HL-60 (cell line): Measurements from ENCODE around the gene FIBP.
"Not testable (repeated sequence)": the region's sequence is repeated elsewhere in the genome, so short reads cannot be mapped to it uniquely, and the experiment has no call there.

Experiments used
- DNase-seq, 2 experiments: peaks; one replicate each; pipeline ENCODE4 v3.0.0-alpha.2; 2010 to 2020; ENCODE audit warnings: low read depth in 1 of 2, low spot score in 1 of 2
- H3K27ac ChIP-seq: fragments of 250-450 bp; sonication (Bioruptor Pico); replicated peaks from 2 replicates; pipeline ENCODE4 v1.5.1; 2020; ENCODE audit warnings: mild to moderate bottlenecking, moderate library complexity
- H3K27me3 ChIP-seq: fragments of 250-450 bp; sonication (Bioruptor Pico); 2 replicates; pipeline ENCODE4 v1.5.1; 2021; ENCODE audit warnings: mild to moderate bottlenecking, moderate library complexity; ENCODE audit not compliant: insufficient read depth, poor library complexity, severe bottlenecking
- H3K4me3 ChIP-seq: replicated peaks from 2 replicates; pipeline ENCODE4 v1.5.1; 2011; ENCODE audit warnings: mild to moderate bottlenecking, control low read depth, low read length; ENCODE audit not compliant: insufficient read depth
- CTCF ChIP-seq: IDR thresholded peaks from one replicate; pipeline ENCODE4 v1.5.1; 2011; ENCODE audit warnings: low read length, control low read depth, inconsistent platforms; ENCODE audit not compliant: insufficient read depth
- GABPA ChIP-seq: IDR thresholded peaks from 2 replicates; pipeline ENCODE4 v1.6.1; 2012; ENCODE audit warnings: low read depth
- POLR2AphosphoS5 ChIP-seq: IDR thresholded peaks from 2 replicates; pipeline ENCODE4 v1.6.1; 2012; ENCODE audit warnings: low read depth
- SPI1 ChIP-seq: IDR thresholded peaks from 2 replicates; pipeline ENCODE4 v1.6.1; 2012; ENCODE audit warnings: low read depth, mild to moderate bottlenecking, borderline replicate concordance
- TF ChIP-seq, protein P1 (sequence below): IDR thresholded peaks from 2 replicates; pipeline ENCODE4 v1.6.1; 2012; ENCODE audit warnings: low read depth; ENCODE audit not compliant: insufficient replicate concordance

Gene FIBP

GRCh38 chr11:65894034-65894591 is 5.8 kb upstream of the FIBP start:
- H3K27ac ChIP-seq = peak overlapping the region; percentile 70
- no peaks in the 10 kb centered on the region for H3K27me3 ChIP-seq
- peak overlapping the region; percentile 30 for H3K4me3 ChIP-seq
- TF ChIP-seq POLR2AphosphoS5 = peak; percentile 58; the same call in 1 of the 2 replicates
- no peak for TF ChIP-seq CTCF
- TF ChIP-seq GABPA = peak; percentile 85
- TF ChIP-seq SPI1 = peak; percentile 68; the same call in 1 of the 2 replicates
- TF ChIP-seq, protein P1, sequence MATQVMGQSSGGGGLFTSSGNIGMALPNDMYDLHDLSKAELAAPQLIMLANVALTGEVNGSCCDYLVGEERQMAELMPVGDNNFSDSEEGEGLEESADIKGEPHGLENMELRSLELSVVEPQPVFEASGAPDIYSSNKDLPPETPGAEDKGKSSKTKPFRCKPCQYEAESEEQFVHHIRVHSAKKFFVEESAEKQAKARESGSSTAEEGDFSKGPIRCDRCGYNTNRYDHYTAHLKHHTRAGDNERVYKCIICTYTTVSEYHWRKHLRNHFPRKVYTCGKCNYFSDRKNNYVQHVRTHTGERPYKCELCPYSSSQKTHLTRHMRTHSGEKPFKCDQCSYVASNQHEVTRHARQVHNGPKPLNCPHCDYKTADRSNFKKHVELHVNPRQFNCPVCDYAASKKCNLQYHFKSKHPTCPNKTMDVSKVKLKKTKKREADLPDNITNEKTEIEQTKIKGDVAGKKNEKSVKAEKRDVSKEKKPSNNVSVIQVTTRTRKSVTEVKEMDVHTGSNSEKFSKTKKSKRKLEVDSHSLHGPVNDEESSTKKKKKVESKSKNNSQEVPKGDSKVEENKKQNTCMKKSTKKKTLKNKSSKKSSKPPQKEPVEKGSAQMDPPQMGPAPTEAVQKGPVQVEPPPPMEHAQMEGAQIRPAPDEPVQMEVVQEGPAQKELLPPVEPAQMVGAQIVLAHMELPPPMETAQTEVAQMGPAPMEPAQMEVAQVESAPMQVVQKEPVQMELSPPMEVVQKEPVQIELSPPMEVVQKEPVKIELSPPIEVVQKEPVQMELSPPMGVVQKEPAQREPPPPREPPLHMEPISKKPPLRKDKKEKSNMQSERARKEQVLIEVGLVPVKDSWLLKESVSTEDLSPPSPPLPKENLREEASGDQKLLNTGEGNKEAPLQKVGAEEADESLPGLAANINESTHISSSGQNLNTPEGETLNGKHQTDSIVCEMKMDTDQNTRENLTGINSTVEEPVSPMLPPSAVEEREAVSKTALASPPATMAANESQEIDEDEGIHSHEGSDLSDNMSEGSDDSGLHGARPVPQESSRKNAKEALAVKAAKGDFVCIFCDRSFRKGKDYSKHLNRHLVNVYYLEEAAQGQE = no peak
- DNase-seq = peak in 1 of 2 experiments; percentile 69

- Histone ChIP-seq H3K27ac (no peak overlapping the region), H3K27me3 (no peaks in the 10 kb centered on the region), H3K4me3 (peak overlapping the region; percentile 83)
- no peak for DNase-seq
- TF ChIP-seq, protein P1 = no peak
- TF ChIP-seq CTCF = no peak
- no peak for TF ChIP-seq SPI1
- TF ChIP-seq POLR2AphosphoS5 = peak; percentile 57; the same call in 1 of the 2 replicates
These were observed 4.5 kb upstream of the FIBP start for GRCh38 chr11:65892661-65893317.

- Histone ChIP-seq H3K27ac (peak overlapping the region; percentile 76), H3K4me3 (peak overlapping the region; percentile 83)
- not testable (repeated sequence) for H3K27me3 ChIP-seq, DNase-seq
These were observed 3.9 kb upstream of the FIBP start for GRCh38 chr11:65892137-65892540.

- TF ChIP-seq SPI1 (no peak), GABPA (no peak), POLR2AphosphoS5 (no peak; the same call in 1 of the 2 replicates), CTCF (no peak)
- TF ChIP-seq, protein P1 = no peak
- no peak for DNase-seq
- H3K27me3 ChIP-seq = no peaks in the 10 kb centered on the region
- H3K27ac ChIP-seq = peak overlapping the region; percentile 76
- peak overlapping the region; percentile 83 for H3K4me3 ChIP-seq
These were observed 3.2 kb upstream of the FIBP start for GRCh38 chr11:65891219-65892136.
